Activated CD4-positive, alpha-beta T cell treated with anti-CD3 and anti-CD28 coated beads, Interleukin-2, amount 10 ng/mL, durations not matched to agents 24 days and 14 days (primary cell): ENCODE data around the gene APH1A. TPM values are rescaled to one million over a fixed set of nuclear protein-coding genes. Genes with fewer than 3 reads are reported as not detected.

Source experiments
- total RNA-seq: library from RNA; stranded (reverse); gene quantifications from 2 replicates; pipeline ENCODE4 v1.2.3, GENCODE V29; 2022

The APH1A gene
- total RNA-seq, 1 donor from 2014 or later: 105 TPM

Other genes starting within 250 kb of the APH1A start
- 20.8 and 21.0 TPM in 2 replicates for gene VPS45, start 201.2 kb downstream of the APH1A start, total RNA-seq
- 25.2 and 26.4 TPM in 2 replicates for gene PLEKHO1, start 119.1 kb downstream of the APH1A start, total RNA-seq
- 193 and 201 TPM in 2 replicates for gene ANP32E, start 32.9 kb downstream of the APH1A start, total RNA-seq
- gene CA14, start 11.2 kb downstream of the APH1A start, total RNA-seq: not detected in 2 replicates
- 0.64 and 0.93 TPM in 2 replicates for gene C1orf54, start 3.8 kb upstream of the APH1A start, total RNA-seq
- gene CIART, start 13.5 kb upstream of the APH1A start, total RNA-seq: 6.0 and 7.5 TPM in 2 replicates
- 80.8 and 87.3 TPM in 2 replicates for gene MRPS21, start 24.8 kb upstream of the APH1A start, total RNA-seq
- 96.4 and 97.9 TPM in 2 replicates for gene PRPF3, start 52.5 kb upstream of the APH1A start, total RNA-seq
- 23.7 and 24.6 TPM in 2 replicates for gene RPRD2, start 95.1 kb upstream of the APH1A start, total RNA-seq
- gene TARS2, start 218.4 kb upstream of the APH1A start, total RNA-seq: 68.8 and 77.4 TPM in 2 replicates
- 1.5 and 2.4 TPM in 2 replicates for gene ECM1, start 239.1 kb upstream of the APH1A start, total RNA-seq
- gene FALEC, start 246.7 kb upstream of the APH1A start, total RNA-seq: not detected in 2 replicates